ENCODE measurements around the gene ME3. TPM values are rescaled to one million over a fixed set of nuclear protein-coding genes. Genes with fewer than 3 reads are reported as not detected.

ME3 gene
- total RNA-seq, 4 donors from 2014 or later = 30.8 to 54.6 (median 36.7) TPM

DNA sequence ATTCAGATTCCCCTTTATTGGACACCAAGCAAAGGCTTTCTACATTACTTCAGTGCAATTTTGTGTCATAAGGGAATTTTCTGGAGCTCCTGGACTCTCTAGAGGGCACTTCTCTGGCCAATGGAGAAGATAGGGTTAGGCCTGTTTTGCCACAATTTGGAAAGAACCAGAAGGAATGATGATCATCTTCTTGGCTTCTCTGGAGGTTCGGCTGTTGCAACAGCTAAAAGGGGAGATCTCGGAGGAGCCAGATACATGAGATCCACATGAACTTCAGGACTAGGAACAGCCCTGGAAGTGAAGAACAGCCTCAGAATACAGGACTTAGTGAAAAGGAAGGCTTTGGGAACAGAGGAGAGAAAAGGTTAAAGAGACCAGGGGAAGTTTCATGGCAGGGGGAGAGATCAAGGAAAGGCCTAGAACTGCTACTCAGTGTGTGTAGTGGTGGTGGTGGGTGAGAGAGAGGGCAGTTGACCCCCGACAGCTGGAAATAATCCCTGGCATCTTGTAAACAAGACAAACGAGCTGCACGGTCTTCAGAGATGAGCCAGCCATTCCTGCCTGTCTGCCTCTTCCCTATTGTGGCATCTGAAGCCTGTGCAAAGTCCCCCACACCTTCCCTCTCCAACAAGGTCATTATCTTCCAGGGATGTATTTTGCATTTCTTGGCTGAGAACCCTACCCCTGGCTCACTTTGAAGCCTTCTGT, 214.0 kb downstream of the ME3 start:
- Histone ChIP-seq H3K4me1 (peaks cover 0 to 46% (median 5%) of the 10 kb centered on the region in 4 donors), H3K27ac (peak overlapping the region in 2 of 4 donors; percentile 46 to 65), H3K36me3 (peaks cover 0 to 5% (median 0%) of the 10 kb centered on the region in 3 donors), H3K4me3 (no peak overlapping the region), H3K9me3 (no peaks in the 10 kb centered on the region), H3K27me3 (no peaks in the 10 kb centered on the region)
- DNase-seq (ENCODE audit: low spot score in 2 of 2) = peak in 1 of 2 donors; percentile 41
- WGBS, 2 donors = 70 to 76% methylated on average over 5 of the region's 5 CpGs
- no peak for TF ChIP-seq POLR2A (IDR thresholded peaks at IDR 0.05)
- TF ChIP-seq CTCF (IDR thresholded peaks at IDR 0.05) = no peak
- peak in 1 of 2 donors; percentile 16 for TF ChIP-seq EP300 (IDR thresholded peaks at IDR 0.05)

DNA sequence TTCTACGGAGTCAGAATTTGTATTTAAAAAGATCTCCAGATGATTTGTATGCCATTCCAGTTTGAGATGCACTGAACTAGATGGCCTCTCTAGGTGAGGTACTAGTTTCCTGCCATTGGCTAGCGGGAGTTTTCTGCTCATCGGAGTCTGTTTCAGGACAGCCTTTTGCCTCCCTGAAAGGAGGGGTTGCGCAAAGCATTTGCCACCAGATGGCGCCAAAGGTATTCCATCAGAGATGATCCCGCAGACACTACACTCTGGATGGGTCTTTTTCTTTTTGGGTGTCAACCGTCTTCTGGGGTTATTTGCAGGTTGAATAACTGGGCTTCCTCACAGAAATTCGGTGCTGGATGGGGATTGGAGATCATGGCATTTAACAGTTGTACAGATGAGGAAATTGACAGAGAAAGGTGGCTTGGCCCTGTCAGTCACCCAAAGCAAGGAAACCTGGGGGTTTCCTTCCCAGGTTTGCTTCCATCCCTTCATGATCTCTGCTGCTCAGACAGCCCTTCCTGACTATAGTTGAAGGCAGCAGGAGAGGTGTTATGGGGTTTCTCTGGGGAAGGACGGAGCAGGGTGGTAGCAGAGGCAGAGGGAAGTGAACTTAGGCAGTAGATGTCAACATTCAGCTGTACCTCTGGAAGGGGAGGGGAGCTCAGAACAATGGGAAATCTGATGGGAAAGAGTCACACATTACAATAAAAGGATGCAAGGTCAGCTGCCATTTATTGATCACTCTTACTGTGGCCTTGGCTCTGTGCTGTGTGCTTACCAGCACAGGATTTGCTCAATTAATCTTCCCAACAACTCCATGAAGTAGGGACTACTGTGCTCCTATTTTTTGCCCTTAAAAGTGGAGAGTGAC, 216.1 kb downstream of the ME3 start:
- H3K27me3 ChIP-seq = no peaks in the 10 kb centered on the region
- no peaks in the 10 kb centered on the region for H3K36me3 ChIP-seq
- H3K4me1 ChIP-seq = peaks cover 0 to 46% (median 5%) of the 10 kb centered on the region in 4 donors
- WGBS, 2 donors = 16 to 20% methylated on average over 9 of the region's 9 CpGs
- TF ChIP-seq POLR2A (IDR thresholded peaks at IDR 0.05) = no peak
- peak in 1 of 2 donors; percentile 25 for TF ChIP-seq EP300 (IDR thresholded peaks at IDR 0.05)
- peak; percentile 82 to 88 (median 85) for TF ChIP-seq CTCF (IDR thresholded peaks at IDR 0.05)
- H3K4me3 ChIP-seq = no peak overlapping the region
- DNase-seq (ENCODE audit: low spot score in 2 of 2) = peak; percentile 85 to 97
- no peaks in the 10 kb centered on the region for H3K9me3 ChIP-seq
- H3K27ac ChIP-seq = peak overlapping the region in 1 of 4 donors; percentile 18

DNA sequence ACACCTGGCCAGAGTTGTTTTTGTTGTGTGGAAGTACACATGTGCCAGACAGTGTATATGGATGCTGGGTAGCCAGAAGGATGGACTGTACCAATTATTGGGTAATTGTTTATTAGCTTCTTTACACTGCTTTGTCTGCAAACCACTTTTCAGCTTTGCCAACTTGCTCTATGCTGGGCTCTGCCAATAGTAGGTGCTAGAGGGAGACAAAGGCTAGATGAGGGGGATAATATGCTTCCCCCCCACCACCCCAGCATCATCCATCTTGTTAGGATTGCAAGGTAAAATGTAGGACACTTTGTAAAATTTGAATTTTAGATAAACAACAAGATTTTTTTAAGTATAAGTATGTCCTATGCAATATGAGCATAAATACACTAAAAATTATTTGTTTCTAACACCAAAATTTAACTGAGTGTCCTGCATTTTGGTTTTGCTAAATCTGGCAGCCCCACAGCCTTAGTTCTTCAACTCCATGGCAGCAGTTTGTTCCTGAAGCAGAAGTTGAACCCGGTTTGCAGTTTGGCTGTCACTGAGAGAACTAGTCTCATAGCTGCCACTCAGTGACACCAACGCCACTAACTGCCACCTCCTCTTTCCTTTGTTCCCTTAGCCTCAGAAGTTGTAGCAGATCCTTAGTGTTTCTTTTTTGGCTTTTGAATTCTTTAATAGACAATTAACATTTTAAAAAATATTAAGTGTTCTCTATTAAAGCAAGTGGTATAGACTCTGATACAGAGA, 219.0 kb downstream of the ME3 start:
- Histone ChIP-seq H3K36me3 (peaks cover 0 to 9% (median 0%) of the 10 kb centered on the region in 3 donors), H3K4me3 (no peak overlapping the region), H3K9me3 (no peaks in the 10 kb centered on the region), H3K27me3 (no peaks in the 10 kb centered on the region), H3K4me1 (peaks cover 0 to 19% (median 0%) of the 10 kb centered on the region in 4 donors), H3K27ac (no peak overlapping the region)
- no peak for DNase-seq (ENCODE audit: low spot score in 2 of 2)
- 61 to 70% methylated on average over 2 of the region's 2 CpGs for WGBS, 2 donors
- TF ChIP-seq CTCF (IDR thresholded peaks at IDR 0.05) (no peak), EP300 (IDR thresholded peaks at IDR 0.05) (no peak), POLR2A (IDR thresholded peaks at IDR 0.05) (no peak)

GRCh38 chr11:86449993-86450629, 222.3 kb downstream of the ME3 start:
- Histone ChIP-seq H3K9me3 (no peaks in the 10 kb centered on the region), H3K4me3 (no peak overlapping the region), H3K36me3 (peaks cover 0 to 38% (median 0%) of the 10 kb centered on the region in 3 donors), H3K27me3 (no peaks in the 10 kb centered on the region), H3K27ac (no peak overlapping the region), H3K4me1 (no peaks in the 10 kb centered on the region)
- no peak for TF ChIP-seq CTCF (IDR thresholded peaks at IDR 0.05)
- TF ChIP-seq EP300 (IDR thresholded peaks at IDR 0.05) = no peak
- no peak for TF ChIP-seq POLR2A (IDR thresholded peaks at IDR 0.05)
- 82 to 85% methylated on average over 3 to 5 of the region's 5 CpGs for WGBS, 2 donors
- no peak for DNase-seq (ENCODE audit: low spot score in 2 of 2)
